ENCODE data around the gene PLCB1.

DNA sequence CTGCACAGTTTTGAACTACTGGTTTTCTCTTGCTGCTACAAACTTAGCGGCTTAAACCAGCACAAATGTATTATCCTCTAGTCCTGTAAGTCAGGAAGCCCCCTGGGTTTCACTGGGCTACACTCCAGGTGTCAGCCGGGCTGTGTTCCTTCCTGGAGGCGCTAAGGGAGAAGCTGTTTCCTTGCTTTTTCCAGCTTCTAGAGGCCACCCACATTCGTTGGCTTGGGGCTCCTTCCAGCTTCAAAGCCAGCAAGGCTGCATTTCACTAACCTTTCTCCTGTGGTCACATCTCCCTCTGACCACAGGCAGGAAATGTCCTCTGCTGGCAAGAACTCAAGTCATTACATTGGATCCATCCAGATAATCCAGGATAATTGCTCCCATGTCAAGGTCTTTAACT, 586.2 kb downstream of the PLCB1 start:
- no peak for TF ChIP-seq EZH2 (IDR thresholded peaks at IDR 0.05)
- TF ChIP-seq POLR2AphosphoS5 (IDR thresholded peaks at IDR 0.05; ENCODE audit: borderline replicate concordance, low read depth, low read length) = no peak

Measured in SK-N-MC (cell line).